ENCODE results near the gene CES5A.

DNA sequence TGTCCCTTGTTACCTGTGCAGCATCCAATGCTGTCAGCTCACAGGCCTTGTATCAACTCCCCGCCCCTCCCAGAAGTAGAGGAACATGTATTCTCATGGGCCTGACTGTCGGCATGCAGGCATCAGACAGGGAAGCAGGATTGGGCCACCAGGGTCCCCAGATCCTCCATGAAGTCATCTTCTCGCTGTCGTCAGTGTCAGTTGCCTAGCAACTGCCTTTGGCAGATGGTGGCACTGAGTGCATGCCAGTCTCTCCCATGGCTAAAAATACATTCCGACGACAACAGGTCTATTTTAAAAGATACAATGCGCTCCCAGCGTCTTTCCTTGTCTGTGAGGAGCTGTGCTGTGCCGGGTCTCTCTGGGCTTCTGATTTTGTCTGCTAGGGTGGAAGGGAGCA is 36.8 kb upstream of the CES5A start:
- TF ChIP-seq CTCF (IDR thresholded peaks at IDR 0.05; ENCODE audit: control extremely low read depth in 1 of 3, insufficient read depth in 1 of 3, low read depth in 1 of 3, low read length in 3 of 3) (no peak), ASH2L (IDR thresholded peaks at IDR 0.05; ENCODE audit: low read length) (no peak), POLR2AphosphoS5 (IDR thresholded peaks at IDR 0.05; ENCODE audit: low read depth, low read length) (no peak), MAFK (IDR thresholded peaks at IDR 0.05; ENCODE audit: low read depth, low read length) (no peak)
- TF ChIP-seq, protein P1, sequence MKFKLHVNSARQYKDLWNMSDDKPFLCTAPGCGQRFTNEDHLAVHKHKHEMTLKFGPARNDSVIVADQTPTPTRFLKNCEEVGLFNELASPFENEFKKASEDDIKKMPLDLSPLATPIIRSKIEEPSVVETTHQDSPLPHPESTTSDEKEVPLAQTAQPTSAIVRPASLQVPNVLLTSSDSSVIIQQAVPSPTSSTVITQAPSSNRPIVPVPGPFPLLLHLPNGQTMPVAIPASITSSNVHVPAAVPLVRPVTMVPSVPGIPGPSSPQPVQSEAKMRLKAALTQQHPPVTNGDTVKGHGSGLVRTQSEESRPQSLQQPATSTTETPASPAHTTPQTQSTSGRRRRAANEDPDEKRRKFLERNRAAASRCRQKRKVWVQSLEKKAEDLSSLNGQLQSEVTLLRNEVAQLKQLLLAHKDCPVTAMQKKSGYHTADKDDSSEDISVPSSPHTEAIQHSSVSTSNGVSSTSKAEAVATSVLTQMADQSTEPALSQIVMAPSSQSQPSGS (IDR thresholded peaks at IDR 0.05; ENCODE audit: low read length), result no peak

All from H1 (cell line).